ENCODE results near the gene MAP3K10. TPM values are rescaled to one million over a fixed set of nuclear protein-coding genes. Genes with fewer than 3 reads are reported as not detected.
A peak's percentile ranks its signal among the peaks of the same experiment; 100 is the strongest.

The MAP3K10 gene
- polyA plus RNA-seq, 1 donor from 2014 or later = 18.3 TPM

GRCh38 chr19:40216013-40216776 is 25.0 kb downstream of the MAP3K10 start:
- no peak overlapping the region for H3K4me2 ChIP-seq (ENCODE audit: low read length)

GRCh38 chr19:40216777-40217026 is 25.5 kb downstream of the MAP3K10 start:
- Histone ChIP-seq H3K79me2 (replicated peaks; ENCODE audit: insufficient read depth, low read length) (no peaks in the 10 kb centered on the region), H3K4me2 (ENCODE audit: low read length) (no peak overlapping the region), H3K4me3 (ENCODE audit: low read length) (peak overlapping the region; percentile 71), H3K9me2 (ENCODE audit: insufficient read depth, low read length) (no peaks in the 10 kb centered on the region), H3K27ac (ENCODE audit: low read length) (no peak overlapping the region), H3K27me3 (ENCODE audit: insufficient read depth, low read depth, low read length) (peaks cover 14% of the 10 kb centered on the region), H3F3A (ENCODE audit: insufficient read depth, low read length, poor library complexity, severe bottlenecking) (no peaks in the 10 kb centered on the region), H2AFZ (ENCODE audit: low read depth, low read length) (no peak overlapping the region), H3K36me3 (ENCODE audit: insufficient read depth, low read length) (no peaks in the 10 kb centered on the region), H3K9ac (ENCODE audit: low read length) (no peak overlapping the region), H3K9me3 (ENCODE audit: low read length) (no peaks in the 10 kb centered on the region), H4K20me1 (ENCODE audit: insufficient read depth) (no peaks in the 10 kb centered on the region)
- TF ChIP-seq TAF1 (IDR thresholded peaks at IDR 0.05; ENCODE audit: low read depth) (no peak), EP300 (conservative IDR thresholded peaks at IDR 0.05; ENCODE audit: poor library complexity, severe bottlenecking) (no peak), MXI1 (conservative IDR thresholded peaks at IDR 0.05; ENCODE audit: poor library complexity, severe bottlenecking) (no peak), EZH2 (IDR thresholded peaks at IDR 0.05; ENCODE audit: borderline replicate concordance, insufficient read depth, low read length, poor library complexity, severe bottlenecking) (no peak), CTCF (IDR thresholded peaks at IDR 0.05; ENCODE audit: poor library complexity, severe bottlenecking) (no peak), POLR2AphosphoS5 (IDR thresholded peaks at IDR 0.05) (no peak), SMC3 (conservative IDR thresholded peaks at IDR 0.05; ENCODE audit: poor library complexity) (no peak)

More at GRCh38 chr19:40216013-40216776, 25.0 kb downstream of the MAP3K10 start:
- H3K36me3 ChIP-seq (ENCODE audit: insufficient read depth, low read length) = no peaks in the 10 kb centered on the region
- no peaks in the 10 kb centered on the region for H3F3A ChIP-seq (ENCODE audit: insufficient read depth, low read length, poor library complexity, severe bottlenecking)
- no peaks in the 10 kb centered on the region for H4K20me1 ChIP-seq (ENCODE audit: insufficient read depth)
- H3K27me3 ChIP-seq (ENCODE audit: insufficient read depth, low read depth, low read length) = peaks cover 14% of the 10 kb centered on the region
- no peaks in the 10 kb centered on the region for H3K9me3 ChIP-seq (ENCODE audit: low read length)
- H3K4me3 ChIP-seq (ENCODE audit: low read length) = peak overlapping the region; percentile 71
- H3K79me2 ChIP-seq (replicated peaks; ENCODE audit: insufficient read depth, low read length) = no peaks in the 10 kb centered on the region
- TF ChIP-seq EZH2 (IDR thresholded peaks at IDR 0.05; ENCODE audit: borderline replicate concordance, insufficient read depth, low read length, poor library complexity, severe bottlenecking) (no peak), SMC3 (conservative IDR thresholded peaks at IDR 0.05; ENCODE audit: poor library complexity) (no peak), POLR2AphosphoS5 (IDR thresholded peaks at IDR 0.05) (no peak), RAD21 (conservative IDR thresholded peaks at IDR 0.05) (no peak), REST (IDR thresholded peaks at IDR 0.05; ENCODE audit: borderline replicate concordance) (no peak), TAF1 (IDR thresholded peaks at IDR 0.05; ENCODE audit: low read depth) (no peak), CTCF (IDR thresholded peaks at IDR 0.05; ENCODE audit: poor library complexity, severe bottlenecking) (no peak), EP300 (conservative IDR thresholded peaks at IDR 0.05; ENCODE audit: poor library complexity, severe bottlenecking) (no peak), MXI1 (conservative IDR thresholded peaks at IDR 0.05; ENCODE audit: poor library complexity, severe bottlenecking) (no peak)
- no peak overlapping the region for H2AFZ ChIP-seq (ENCODE audit: low read depth, low read length)
- no peak overlapping the region for H3K9ac ChIP-seq (ENCODE audit: low read length)
- H3K9me2 ChIP-seq (ENCODE audit: insufficient read depth, low read length) = no peaks in the 10 kb centered on the region
- no peak overlapping the region for H3K27ac ChIP-seq (ENCODE audit: low read length)

Data from neural cell (in vitro differentiated cells).